Heart left ventricle (tissue), 16 donors: Measurements from ENCODE around the gene IL34. TPM values are rescaled to one million over a fixed set of nuclear protein-coding genes. Genes with fewer than 3 reads are reported as not detected.
"Not testable (repeated sequence)": the region's sequence is repeated elsewhere in the genome, so short reads cannot be mapped to it uniquely, and the experiment has no call there.

Experiments
- ATAC-seq, 4 donors: fragments of 200-7000 bp; cut with Tn5 transposase; one replicate each; pipeline ENCODE4 v1.9.1; 2020 to 2022; ENCODE audit warnings: moderate library complexity in 4 of 4, mild to moderate bottlenecking in 3 of 4, moderate number of reproducible peaks in 1 of 4
- DNase-seq, 5 donors: peaks; one replicate each; pipeline ENCODE4 v3.0.0-alpha.2; 2020
- H3K27ac ChIP-seq, 12 donors: fragments of 200-600 bp; sonication (generic) in 4 of 12; one replicate each; pipeline versions ENCODE4 v1.5.0 to v1.8.0; 2016 to 2022; ENCODE audit warnings: mild to moderate bottlenecking in 2 of 12
- H3K27me3 ChIP-seq, 9 donors: fragments of 200-600 bp; sonication (generic) in 2 of 9; one replicate each; pipeline versions ENCODE4 v1.5.1 to v1.8.0; 2016 to 2022; ENCODE audit warnings: mild to moderate bottlenecking in 3 of 9
- H3K36me3 ChIP-seq, 9 donors: fragments of 200-600 bp; sonication (generic) in 2 of 9; one replicate each; pipeline versions ENCODE4 v1.5.0 to v1.8.0; 2018 to 2022; ENCODE audit warnings: mild to moderate bottlenecking in 2 of 9
- H3K4me1 ChIP-seq, 12 donors: fragments of 200-600 bp; sonication (generic) in 4 of 12; one replicate each; pipeline versions ENCODE4 v1.5.0 to v1.8.0; 2016 to 2022; ENCODE audit warnings: mild to moderate bottlenecking in 3 of 12
- H3K4me3 ChIP-seq, 12 donors: fragments of 200-600 bp; sonication (generic) in 4 of 12; one replicate each; pipeline versions ENCODE4 v1.5.0 to v1.8.0; 2017 to 2022; ENCODE audit warnings: mild to moderate bottlenecking in 9 of 12, moderate library complexity in 4 of 12
- H3K9me3 ChIP-seq, 12 donors: fragments of 200-600 bp; sonication (generic) in 4 of 12; one replicate each; pipeline versions ENCODE4 v1.5.0 to v1.8.0; 2016 to 2022; ENCODE audit warnings: mild to moderate bottlenecking in 1 of 12
- CTCF ChIP-seq, 12 donors: fragments of 200-600 bp; sonication (generic) in 4 of 12; IDR thresholded peaks; one replicate each; pipeline versions ENCODE4 v1.5.0 to v1.8.0; 2018 to 2022; ENCODE audit warnings: antibody characterized with exemption in 12 of 12, mild to moderate bottlenecking in 5 of 12
- POLR2A ChIP-seq, 2 donors: fragments of 450-650 bp; IDR thresholded peaks; one replicate each; pipeline ENCODE4 v1.6.1; 2017; ENCODE audit warnings: antibody characterized with exemption in 2 of 2, mild to moderate bottlenecking in 2 of 2, moderate library complexity in 2 of 2
- WGBS, 4 donors: extraction: QIAGEN DNeasy Blood & Tissue Kit in 2 of 4; methylation state at CpG; one replicate each; pipeline versions ENCODE4 v1.1.5 to v1.1.7; 2013 to 2018; 5-methylcytosine and 5-hydroxymethylcytosine counted together
- intact Hi-C, 10 donors: fragments of 100-400 bp; cut with DNase I; formaldehyde crosslinking; loops; one replicate each; pipeline versions ENCODE4 v1.11.1 to v1.14.2; 2022
- polyA plus RNA-seq, 2 donors: library from polyadenylated mRNA; stranded (reverse); fragments of 200-250 nt; gene quantifications; one replicate each; pipeline ENCODE4 v1.2.3, GENCODE V29; 2013
- total RNA-seq, 9 donors: library from RNA; depleted of rRNA in 2 of 9; stranded (reverse); fragments of >200 nt in 2 of 9; fragmentation: NEBNext Ultra II Directional in 3 of 9; extraction: Animal tissue kit (Norgen Biotek cat#: 25700) in 3 of 9; gene quantifications; one replicate each; pipeline versions ENCODE4 v1.1.0 to v1.2.4, GENCODE V29; 2016 to 2023
- donor health status: ischemic (EF 13 %, LVEDD 7.1; RV severe dilation, severe dysfunction).
- donor health status: healthy with polysubstance abuse.
- donor health status: DM: no; HTN: yes; CAD: no.
- donor health status: DM: no; HTN: no; CAD: no.
- donor health status: ischemic (EF 25% LVEDD 6.9; RV normal size, moderate dysfunction).
- donor health status: ischemic (EF 25% LVEDD 5.7; RV mildly dilated, moderate dysfunction).
- donor health status: healthy.
- donor health status: DM: yes; HTN: yes; CAD: no.
- donor health status: ischemic (EF 35%, LVEDD 5.7; RV mildly dilated, moderate dysfunction).
- donor health status: nonischemic (EF 11% LVEDD 7.7; RV severe dilation, severe dysfunction).
- donor health status: DM: yes; HTN: yes; CAD: no.
- donor health status: PGD.
- donor health status: ischemic (EF 29% LVEDD 5.4; RV normal size, mild dysfunction).
- donor health status: nonischemic (EF 23%, LVEDD 6.1; RV moderate dilation, normal function).

Gene IL34
- total and polyA plus RNA-seq, 11 donors, result 0.49 to 6.5 (median 2.5) TPM

- intact Hi-C loops, result no loop called here
These were observed 23.8 kb downstream of the IL34 start for GRCh38 chr16:70670175-70670574.

GRCh38 chr16:70670938-70671337, 24.6 kb downstream of the IL34 start:
- DNase-seq, result not testable (repeated sequence)

More at GRCh38 chr16:70670175-70670574, 23.8 kb downstream of the IL34 start:
- Histone ChIP-seq H3K27me3 (no peaks in the 10 kb centered on the region), H3K4me1 (peaks cover 0 to 16% (median 0%) of the 10 kb centered on the region in 12 donors), H3K4me3 (no peak overlapping the region), H3K27ac (no peak overlapping the region), H3K36me3 (peaks cover 0 to 98% (median 75%) of the 10 kb centered on the region in 9 donors), H3K9me3 (peaks cover 0 to 6% (median 0%) of the 10 kb centered on the region in 12 donors)
- DNase-seq (no peak), ATAC-seq (no peak)
- WGBS, 4 donors, result 92 to 99% (median 96%) methylated on average over 2 of the region's 2 CpGs
- no peak for TF ChIP-seq CTCF (IDR thresholded peaks at IDR 0.05)
- TF ChIP-seq POLR2A (IDR thresholded peaks at IDR 0.05), result no peak

GRCh38 chr16:70674221-70675014, 28.1 kb downstream of the IL34 start:
- 88 to 92% (median 91%) methylated on average over 18 of the region's 18 CpGs for WGBS, 4 donors
- H3K4me1 ChIP-seq, result peaks cover 0 to 15% (median 0%) of the 10 kb centered on the region in 12 donors
- H3K4me3 ChIP-seq, result no peak overlapping the region
- ATAC-seq (no peak), DNase-seq (peak in 1 of 5 donors; percentile 56)
- intact Hi-C loops, result loop anchor here in 1 of 10 donors (5.0 kb wide), 1 partner anchor 98 kb away; no protein-coding TSS in a partner anchor
- no peaks in the 10 kb centered on the region for H3K9me3 ChIP-seq
- H3K27me3 ChIP-seq, result no peaks in the 10 kb centered on the region
- H3K27ac ChIP-seq, result peak overlapping the region in 1 of 12 donors; percentile 47
- peaks cover 0 to 99% (median 82%) of the 10 kb centered on the region in 9 donors for H3K36me3 ChIP-seq
- no peak for TF ChIP-seq CTCF (IDR thresholded peaks at IDR 0.05)
- no peak for TF ChIP-seq POLR2A (IDR thresholded peaks at IDR 0.05)

More at GRCh38 chr16:70670938-70671337, 24.6 kb downstream of the IL34 start:
- H3K4me3 ChIP-seq, intact Hi-C loops, ATAC-seq, H3K27me3 ChIP-seq, H3K27ac ChIP-seq, H3K9me3 ChIP-seq: not testable (repeated sequence)
- WGBS, 4 donors, result 94 to 97% (median 96%) methylated on average over 4 of the region's 4 CpGs
- Histone ChIP-seq H3K36me3 (peaks cover 0 to 98% (median 75%) of the 10 kb centered on the region in 9 donors), H3K4me1 (peaks cover 0 to 17% (median 0%) of the 10 kb centered on the region in 12 donors)

- DNase-seq (peak in 4 of 5 donors; percentile 13 to 73 (median 32)), ATAC-seq (peak; percentile 24 to 62 (median 36))
- peaks cover 0 to 31% (median 9%) of the 10 kb centered on the region in 12 donors for H3K4me1 ChIP-seq
- TF ChIP-seq CTCF (IDR thresholded peaks at IDR 0.05) (no peak), POLR2A (IDR thresholded peaks at IDR 0.05) (no peak)
- no peaks in the 10 kb centered on the region for H3K27me3 ChIP-seq
- H3K36me3 ChIP-seq, result peaks cover 0 to 92% (median 72%) of the 10 kb centered on the region in 9 donors
- peak overlapping the region in 3 of 12 donors; percentile 19 to 89 (median 42) for H3K27ac ChIP-seq
- no peaks in the 10 kb centered on the region for H3K9me3 ChIP-seq
- no peak overlapping the region for H3K4me3 ChIP-seq
- intact Hi-C loops, result loop anchor here in 1 of 10 donors (5.0 kb wide), 1 partner anchor 96 kb away; no protein-coding TSS in a partner anchor
- 69 to 76% (median 73%) methylated on average over 7 of the region's 7 CpGs for WGBS, 4 donors
These were observed 29.6 kb downstream of the IL34 start for GRCh38 chr16:70675851-70676513.
